ENCODE data around the gene TRIM5. TPM values are rescaled to one million over a fixed set of nuclear protein-coding genes. Genes with fewer than 3 reads are reported as not detected.

Gene TRIM5
- total and polyA plus RNA-seq, 2 donors (not counting 1 experiment from before 2014, with no cell fraction given) = 10.1 to 39.5 TPM

- no peak for ATAC-seq (ENCODE audit: low read depth)
- Histone ChIP-seq H3K4me1 (ENCODE audit: control insufficient read depth in 2 of 2, insufficient read depth in 2 of 2, low read length in 2 of 2) (peaks cover 36 to 40% of the 10 kb centered on the region in 2 donors), H3K36me3 (replicated peaks in 1 of 2; ENCODE audit: control extremely low read depth in 1 of 2, control insufficient read depth in 1 of 2, extremely low read depth in 1 of 2, insufficient read depth in 2 of 2, low read length in 1 of 2) (peaks cover 21 to 60% of the 10 kb centered on the region in 2 experiments), H3K27me3 (replicated peaks in 1 of 4; ENCODE audit: control extremely low read depth in 1 of 4, control insufficient read depth in 3 of 4, insufficient read depth in 4 of 4, low read length in 3 of 4) (no peaks in the 10 kb centered on the region), H3K4me2 (replicated peaks; ENCODE audit: low read depth, low read length, poor library complexity, severe bottlenecking) (peak overlapping the region; percentile 7), H3K79me2 (ENCODE audit: control insufficient read depth, insufficient read depth, low read length) (peaks cover 96% of the 10 kb centered on the region), H2AFZ (ENCODE audit: insufficient read depth, low read depth, low read length, poor library complexity, severe bottlenecking) (no peak overlapping the region), H3K9me3 (ENCODE audit: control extremely low read depth in 1 of 3, control insufficient read depth in 2 of 3, insufficient read depth in 1 of 3, low read length in 2 of 3) (no peaks in the 10 kb centered on the region), H3K9ac (ENCODE audit: low read length) (no peak overlapping the region), H3K27ac (ENCODE audit: low read length in 2 of 2) (peak overlapping the region in 1 of 2 donors; percentile 34), H3K4me3 (ENCODE audit: control extremely low read depth in 1 of 5, extremely low read depth in 1 of 5, insufficient read depth in 1 of 5, low read depth in 2 of 5, low read length in 4 of 5) (no peak overlapping the region), H4K20me1 (ENCODE audit: control insufficient read depth, insufficient read depth, low read length, poor library complexity, severe bottlenecking) (peaks cover 37% of the 10 kb centered on the region)
- no CpG with 5 or more reads among the region's 1 CpG for WGBS (ENCODE audit: insufficient coverage)
- no peak for DNase-seq
- H3K4me3 Mint-ChIP-seq = no peak overlapping the region
- TF ChIP-seq EZH2 (IDR thresholded peaks at IDR 0.05; ENCODE audit: borderline replicate concordance, insufficient read depth, low read depth, low read length, poor library complexity, severe bottlenecking) (no peak), CTCF (IDR thresholded peaks at IDR 0.05) (no peak)
- peaks cover 68% of the 10 kb centered on the region for H3K4me1 Mint-ChIP-seq
- H3K27me3 Mint-ChIP-seq = no peaks in the 10 kb centered on the region
- ChIA-PET CTCF (interaction anchor here (1.8 to 1.9 kb wide), 2 partner anchors 11 to 16 kb away, joined by 5 to 7 read pairs; partner anchors contain the start of gene TRIM5), POLR2A (interaction anchor here (0.6 kb wide), 1 partner anchor 9 kb away, joined by 6 read pairs; no protein-coding TSS in a partner anchor)
- H3K27ac Mint-ChIP-seq = peak overlapping the region; percentile 53
- intact Hi-C loops (cut with micrococcal nuclease) = no loop called here
- no peaks in the 10 kb centered on the region for H3K9me3 Mint-ChIP-seq (ENCODE audit: insufficient read depth)
Measured at GRCh38 chr11:5695580-5695979, 10.7 kb upstream of the TRIM5 start.

- ChIA-PET POLR2A (interaction anchor here (0.6 kb wide), 1 partner anchor 8 kb away, joined by 6 read pairs; no protein-coding TSS in a partner anchor), CTCF (interaction anchor here (1.8 to 1.9 kb wide), 2 partner anchors 10 to 17 kb away, joined by 5 to 7 read pairs; partner anchors contain the start of gene TRIM5)
- H3K4me3 Mint-ChIP-seq = peak overlapping the region; percentile 32
- peaks cover 96% of the 10 kb centered on the region for H3K79me2 ChIP-seq (ENCODE audit: control insufficient read depth, insufficient read depth, low read length)
- H2AFZ ChIP-seq (ENCODE audit: insufficient read depth, low read depth, low read length, poor library complexity, severe bottlenecking) = no peak overlapping the region
- H3K9me3 Mint-ChIP-seq (ENCODE audit: insufficient read depth) = no peaks in the 10 kb centered on the region
- H3K36me3 ChIP-seq (replicated peaks in 1 of 2; ENCODE audit: control extremely low read depth in 1 of 2, control insufficient read depth in 1 of 2, extremely low read depth in 1 of 2, insufficient read depth in 2 of 2, low read length in 1 of 2) = peaks cover 21 to 54% of the 10 kb centered on the region in 2 experiments
- H3K27me3 Mint-ChIP-seq = no peaks in the 10 kb centered on the region
- WGBS (ENCODE audit: insufficient coverage) = no CpG with 5 or more reads among the region's 1 CpG
- DNase-seq (no peak), ATAC-seq (ENCODE audit: low read depth) (no peak)
- H3K4me2 ChIP-seq (replicated peaks; ENCODE audit: low read depth, low read length, poor library complexity, severe bottlenecking) = peak overlapping the region; percentile 46
- intact Hi-C loops (cut with micrococcal nuclease) = no loop called here
- H3K4me1 Mint-ChIP-seq = peaks cover 59% of the 10 kb centered on the region
- TF ChIP-seq CTCF (IDR thresholded peaks at IDR 0.05) (no peak), EZH2 (IDR thresholded peaks at IDR 0.05; ENCODE audit: borderline replicate concordance, insufficient read depth, low read depth, low read length, poor library complexity, severe bottlenecking) (no peak)
- H4K20me1 ChIP-seq (ENCODE audit: control insufficient read depth, insufficient read depth, low read length, poor library complexity, severe bottlenecking) = peaks cover 37% of the 10 kb centered on the region
- H3K4me1 ChIP-seq (ENCODE audit: control insufficient read depth in 2 of 2, insufficient read depth in 2 of 2, low read length in 2 of 2) = peaks cover 31 to 33% of the 10 kb centered on the region in 2 donors
- peak overlapping the region; percentile 32 for H3K27ac Mint-ChIP-seq
- H3K27me3 ChIP-seq (replicated peaks in 1 of 4; ENCODE audit: control extremely low read depth in 1 of 4, control insufficient read depth in 3 of 4, insufficient read depth in 4 of 4, low read length in 3 of 4) = no peaks in the 10 kb centered on the region
- H3K27ac ChIP-seq (ENCODE audit: low read length in 2 of 2) = peak overlapping the region in 1 of 2 donors; percentile 51
- no peaks in the 10 kb centered on the region for H3K9me3 ChIP-seq (ENCODE audit: control extremely low read depth in 1 of 3, control insufficient read depth in 2 of 3, insufficient read depth in 1 of 3, low read length in 2 of 3)
- H3K4me3 ChIP-seq (ENCODE audit: control extremely low read depth in 1 of 5, extremely low read depth in 1 of 5, insufficient read depth in 1 of 5, low read depth in 2 of 5, low read length in 4 of 5) = no peak overlapping the region
- H3K9ac ChIP-seq (ENCODE audit: low read length) = peak overlapping the region; percentile 21
Measured at GRCh38 chr11:5694642-5695041, 9.8 kb upstream of the TRIM5 start.

Data from B cell (primary cell).